PC-9 (cell line): Measurements from ENCODE around the gene UBE2G2. TPM values are rescaled to one million over a fixed set of nuclear protein-coding genes. Genes with fewer than 3 reads are reported as not detected.

Source experiments
- BruUV-seq: library from RNA; stranded (reverse); fragments of 400-500 nt; replicated peaks from 2 replicates; lab custom pipeline; 2021; lab: Mats Ljungman, UMichigan
- CTCF ChIA-PET: fragments of 300-600 bp; sonication (Branson Sonifier 250); formaldehyde crosslinking; loops from one replicate; lab custom pipeline; 2022; ENCODE audit warnings: antibody characterized with exemption; lab: Charles Lee
- POLR2A ChIA-PET: fragments of 300-600 bp; sonication (Branson Sonifier 250); formaldehyde crosslinking; loops from one replicate; lab custom pipeline; 2022; ENCODE audit warnings: antibody characterized with exemption; ENCODE audit not compliant: unreplicated experiment; lab: Charles Lee
- DNase-seq, 2 experiments: peaks; one replicate each; pipeline versions ENCODE4 v3.0.0 to v3.0.0-alpha.2; 2015 to 2022; ENCODE audit warnings: mixed read lengths in 1 of 2
- H2AFZ ChIP-seq: fragments of 200-600 bp; sonication (generic); 2 replicates; pipeline ENCODE4 v1.8.1; 2017; ENCODE audit warnings: antibody characterized with exemption
- H3F3A ChIP-seq: fragments of 200-600 bp; sonication (generic); 2 replicates; pipeline ENCODE4 v1.8.1; 2017; ENCODE audit warnings: antibody characterized with exemption, mild to moderate bottlenecking, low read depth; ENCODE audit not compliant: insufficient read depth
- H3K27ac ChIP-seq: fragments of 200-600 bp; sonication (generic); 2 replicates; pipeline ENCODE4 v1.6.1; 2016; ENCODE audit warnings: mixed run types
- H3K27me3 ChIP-seq: fragments of 200-600 bp; sonication (generic); 2 replicates; pipeline ENCODE4 v1.6.1; 2016; ENCODE audit warnings: low read depth, mixed run types; ENCODE audit not compliant: insufficient read depth
- H3K36me3 ChIP-seq: fragments of 200-600 bp; sonication (generic); 2 replicates; pipeline ENCODE4 v1.6.1; 2016; ENCODE audit warnings: low read depth, mixed run types
- H3K4me1 ChIP-seq: fragments of 200-600 bp; sonication (generic); replicated peaks from 2 replicates; pipeline ENCODE4 v1.6.1; 2016; ENCODE audit warnings: mixed run types; ENCODE audit not compliant: insufficient read depth
- H3K4me2 ChIP-seq: fragments of 200-600 bp; sonication (generic); 2 replicates; pipeline ENCODE4 v1.6.1; 2017; ENCODE audit warnings: mixed run types
- H3K4me3 ChIP-seq: fragments of 200-600 bp; sonication (generic); 2 replicates; pipeline ENCODE4 v1.6.1; 2016; ENCODE audit warnings: mixed run types
- H3K79me2 ChIP-seq: fragments of 200-600 bp; sonication (generic); 2 replicates; pipeline ENCODE4 v1.6.1; 2017; ENCODE audit warnings: low read depth, mixed run types
- H3K9me2 ChIP-seq: fragments of 200-600 bp; sonication (generic); 2 replicates; pipeline ENCODE4 v1.8.1; 2017; ENCODE audit warnings: mild to moderate bottlenecking; ENCODE audit not compliant: insufficient read depth
- H3K9me3 ChIP-seq: fragments of 200-600 bp; sonication (generic); 2 replicates; pipeline ENCODE4 v1.8.1; 2016; ENCODE audit warnings: low read depth; ENCODE audit not compliant: insufficient read depth
- H4K20me1 ChIP-seq: fragments of 200-600 bp; sonication (generic); 2 replicates; pipeline ENCODE4 v1.8.1; 2017; ENCODE audit not compliant: insufficient read depth
- CTCF ChIP-seq: fragments of 200-600 bp; sonication (generic); conservative IDR thresholded peaks from 2 replicates; pipeline ENCODE4 v1.6.1; 2017; ENCODE audit warnings: mixed run types, antibody characterized with exemption, mild to moderate bottlenecking, moderate library complexity
- EZH2 ChIP-seq: fragments of 200-600 bp; sonication (generic); IDR thresholded peaks from 2 replicates; pipeline ENCODE4 v1.8.0; 2017; ENCODE audit warnings: antibody characterized with exemption, low read depth
- intact Hi-C: fragments of 100-400 bp; cut with micrococcal nuclease; formaldehyde crosslinking; loops from one replicate; pipeline ENCODE4 v1.10.0; 2022; ENCODE audit not compliant: unreplicated experiment
- total RNA-seq: library from RNA; stranded (reverse); gene quantifications from 2 replicates; pipeline ENCODE4 v1.2.3, GENCODE V29; 2021

The UBE2G2 gene
- total RNA-seq, 1 experiment from 2014 or later, result 51.9 TPM

- H2AFZ ChIP-seq, result no peak overlapping the region
Observed at GRCh38 chr21:44838039-44838895, 36.6 kb upstream of the UBE2G2 start.

GRCh38 chr21:44837537-44837936, 35.9 kb upstream of the UBE2G2 start:
- H4K20me1 ChIP-seq, result no peaks in the 10 kb centered on the region; the same call in 1 of the 2 replicates
- CTCF ChIA-PET, result interaction anchor here (0.6 kb wide), 1 partner anchor 438 kb away, joined by 3 read pairs; no protein-coding TSS in a partner anchor

More at GRCh38 chr21:44838039-44838895, 36.6 kb upstream of the UBE2G2 start:
- intact Hi-C loops, result no loop called here
- Histone ChIP-seq H3K27ac (no peak overlapping the region), H3K27me3 (no peaks in the 10 kb centered on the region), H4K20me1 (no peaks in the 10 kb centered on the region; the same call in 1 of the 2 replicates), H3K4me3 (no peak overlapping the region), H3F3A (no peaks in the 10 kb centered on the region), H3K36me3 (no peaks in the 10 kb centered on the region), H3K79me2 (no peaks in the 10 kb centered on the region), H3K9me3 (no peaks in the 10 kb centered on the region), H3K9me2 (no peaks in the 10 kb centered on the region), H3K4me1 (no peaks in the 10 kb centered on the region; the same call in 1 of the 2 replicates), H3K4me2 (no peak overlapping the region)
- no TSS peak for BruUV-seq
- ChIA-PET CTCF (no interaction called here), POLR2A (no interaction called here)
- TF ChIP-seq CTCF, result no peak
- no peak for TF ChIP-seq EZH2
- no peak for DNase-seq

More at GRCh38 chr21:44837537-44837936, 35.9 kb upstream of the UBE2G2 start:
- Histone ChIP-seq H3K9me3 (no peaks in the 10 kb centered on the region), H3K4me2 (no peak overlapping the region), H3K27ac (no peak overlapping the region), H3K9me2 (no peaks in the 10 kb centered on the region), H3K36me3 (no peaks in the 10 kb centered on the region), H3F3A (no peaks in the 10 kb centered on the region), H3K27me3 (no peaks in the 10 kb centered on the region), H3K4me1 (no peaks in the 10 kb centered on the region; the same call in 1 of the 2 replicates), H3K79me2 (no peaks in the 10 kb centered on the region), H2AFZ (no peak overlapping the region), H3K4me3 (no peak overlapping the region)
- POLR2A ChIA-PET, result no interaction called here
- no TSS peak for BruUV-seq
- DNase-seq, result no peak
- TF ChIP-seq CTCF (no peak), EZH2 (no peak)
- intact Hi-C loops, result no loop called here
